Measurements from ENCODE around the gene FRMPD4. TPM values are rescaled to one million over a fixed set of nuclear protein-coding genes. Genes with fewer than 3 reads are reported as not detected.

FRMPD4 gene
- total RNA-seq, 3 donors from 2014 or later (not counting 1 experiment from before 2014, with no cell fraction given), result not detected

DNA sequence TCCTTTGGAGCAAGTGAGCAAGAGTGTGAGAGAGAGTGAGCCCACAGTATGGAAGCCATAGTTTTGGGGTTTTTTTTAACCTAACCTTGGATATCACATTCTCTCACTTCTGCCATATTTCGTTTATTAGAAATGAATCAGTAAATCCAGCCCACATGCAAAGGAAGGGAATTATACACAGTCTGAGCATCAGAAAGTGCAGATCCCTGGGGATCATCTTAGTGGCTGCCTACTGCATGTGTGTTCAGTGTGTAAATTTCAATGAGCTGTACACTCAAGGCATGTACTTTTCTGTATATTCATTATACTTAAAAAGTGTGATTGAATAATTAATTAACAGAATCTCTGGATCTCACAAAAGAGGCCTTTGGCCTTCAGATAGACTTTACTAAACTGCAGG is 519.2 kb downstream of the FRMPD4 start:
- intact Hi-C loops (cut with micrococcal nuclease), result no loop called here
- H3K27me3 ChIP-seq (ENCODE audit: control insufficient read depth, insufficient read depth, low read length), result no peaks in the 10 kb centered on the region
- Mint-ChIP-seq H3K9me3 (no peaks in the 10 kb centered on the region), H3K27ac (no peak overlapping the region), H3K36me3 (no peaks in the 10 kb centered on the region), H3K27me3 (ENCODE audit: low read depth in 2 of 2) (no peaks in the 10 kb centered on the region), H3K4me1 (no peaks in the 10 kb centered on the region), H3K4me3 (no peak overlapping the region)
- H3K4me3 ChIP-seq (ENCODE audit: low read length), result no peak overlapping the region
- no peak overlapping the region for H3K27ac ChIP-seq (ENCODE audit: low read length)
- ATAC-seq, result no peak
- no peaks in the 10 kb centered on the region for H3K36me3 ChIP-seq (ENCODE audit: control insufficient read depth, insufficient read depth, low read length)
- H3K4me1 ChIP-seq (ENCODE audit: control insufficient read depth, insufficient read depth, low read length), result no peaks in the 10 kb centered on the region
- TF ChIP-seq, protein P1, sequence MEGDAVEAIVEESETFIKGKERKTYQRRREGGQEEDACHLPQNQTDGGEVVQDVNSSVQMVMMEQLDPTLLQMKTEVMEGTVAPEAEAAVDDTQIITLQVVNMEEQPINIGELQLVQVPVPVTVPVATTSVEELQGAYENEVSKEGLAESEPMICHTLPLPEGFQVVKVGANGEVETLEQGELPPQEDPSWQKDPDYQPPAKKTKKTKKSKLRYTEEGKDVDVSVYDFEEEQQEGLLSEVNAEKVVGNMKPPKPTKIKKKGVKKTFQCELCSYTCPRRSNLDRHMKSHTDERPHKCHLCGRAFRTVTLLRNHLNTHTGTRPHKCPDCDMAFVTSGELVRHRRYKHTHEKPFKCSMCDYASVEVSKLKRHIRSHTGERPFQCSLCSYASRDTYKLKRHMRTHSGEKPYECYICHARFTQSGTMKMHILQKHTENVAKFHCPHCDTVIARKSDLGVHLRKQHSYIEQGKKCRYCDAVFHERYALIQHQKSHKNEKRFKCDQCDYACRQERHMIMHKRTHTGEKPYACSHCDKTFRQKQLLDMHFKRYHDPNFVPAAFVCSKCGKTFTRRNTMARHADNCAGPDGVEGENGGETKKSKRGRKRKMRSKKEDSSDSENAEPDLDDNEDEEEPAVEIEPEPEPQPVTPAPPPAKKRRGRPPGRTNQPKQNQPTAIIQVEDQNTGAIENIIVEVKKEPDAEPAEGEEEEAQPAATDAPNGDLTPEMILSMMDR (IDR thresholded peaks at IDR 0.05), result no peak
- DNase-seq, result no peak
- no peaks in the 10 kb centered on the region for H3K9me3 ChIP-seq (ENCODE audit: control insufficient read depth, insufficient read depth, low read length)
- no CpG with 5 or more reads among the region's 1 CpG for WGBS (ENCODE audit: insufficient coverage)

DNA sequence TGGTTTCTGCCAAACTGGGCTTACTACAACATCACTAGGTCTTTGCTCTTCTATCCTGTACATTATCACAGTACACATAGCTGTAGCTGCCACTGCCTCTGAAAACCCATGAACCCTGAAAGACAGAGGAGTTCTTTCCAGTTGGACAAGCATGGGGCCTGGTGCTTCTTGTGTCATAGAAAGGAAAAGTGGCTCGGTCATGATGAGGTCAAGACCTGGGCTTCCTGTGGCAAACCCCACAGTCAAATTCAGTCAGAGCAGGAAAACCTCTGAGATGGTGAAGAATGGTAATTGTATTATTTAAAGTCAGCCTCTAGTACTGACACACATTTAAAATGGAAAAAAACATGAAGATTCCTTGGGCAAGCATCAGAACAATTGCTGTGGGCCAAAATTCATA is 519.6 kb downstream of the FRMPD4 start:
- intact Hi-C loops (cut with micrococcal nuclease), result no loop called here
- Mint-ChIP-seq H3K4me3 (no peak overlapping the region), H3K4me1 (no peaks in the 10 kb centered on the region), H3K27me3 (ENCODE audit: low read depth in 2 of 2) (no peaks in the 10 kb centered on the region), H3K9me3 (no peaks in the 10 kb centered on the region), H3K36me3 (no peaks in the 10 kb centered on the region), H3K27ac (no peak overlapping the region)
- H3K4me3 ChIP-seq (ENCODE audit: low read length), result no peak overlapping the region
- DNase-seq, result no peak
- TF ChIP-seq, protein P1 (IDR thresholded peaks at IDR 0.05), result no peak
- H3K9me3 ChIP-seq (ENCODE audit: control insufficient read depth, insufficient read depth, low read length), result no peaks in the 10 kb centered on the region
- ATAC-seq, result no peak
- 0% methylated on average over 1 of the region's 1 CpG for WGBS (ENCODE audit: insufficient coverage)
- H3K27me3 ChIP-seq (ENCODE audit: control insufficient read depth, insufficient read depth, low read length), result no peaks in the 10 kb centered on the region
- no peak overlapping the region for H3K27ac ChIP-seq (ENCODE audit: low read length)
- H3K36me3 ChIP-seq (ENCODE audit: control insufficient read depth, insufficient read depth, low read length), result no peaks in the 10 kb centered on the region
- H3K4me1 ChIP-seq (ENCODE audit: control insufficient read depth, insufficient read depth, low read length), result no peaks in the 10 kb centered on the region

DNA sequence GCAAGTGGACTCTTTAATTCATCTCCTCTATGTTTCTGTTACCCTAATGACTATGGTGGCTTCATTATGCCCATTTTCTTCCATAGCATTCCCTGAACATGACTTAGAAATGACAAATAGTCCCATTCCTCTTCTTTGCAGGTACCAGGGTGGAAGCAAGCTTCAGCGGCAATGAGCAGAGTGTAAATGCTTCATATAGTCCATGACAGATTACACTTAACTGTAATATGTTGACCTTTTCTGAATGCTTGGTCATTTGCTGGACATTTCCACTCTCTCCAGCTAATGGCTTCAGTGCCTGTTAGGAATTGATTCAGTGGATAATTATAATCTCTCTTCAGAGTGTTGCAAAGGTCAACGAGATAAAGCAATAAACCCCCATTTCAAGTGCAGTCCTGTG is 523.2 kb downstream of the FRMPD4 start:
- H3K4me1 Mint-ChIP-seq, result no peaks in the 10 kb centered on the region
- no peaks in the 10 kb centered on the region for H3K36me3 Mint-ChIP-seq
- no peak overlapping the region for H3K4me3 Mint-ChIP-seq
- H3K27ac Mint-ChIP-seq, result no peak overlapping the region
- H3K36me3 ChIP-seq (ENCODE audit: control insufficient read depth, insufficient read depth, low read length), result no peaks in the 10 kb centered on the region
- no peaks in the 10 kb centered on the region for H3K9me3 ChIP-seq (ENCODE audit: control insufficient read depth, insufficient read depth, low read length)
- DNase-seq, result no peak
- H3K4me1 ChIP-seq (ENCODE audit: control insufficient read depth, insufficient read depth, low read length), result no peaks in the 10 kb centered on the region
- no peaks in the 10 kb centered on the region for H3K27me3 Mint-ChIP-seq (ENCODE audit: low read depth in 2 of 2)
- ATAC-seq, result no peak
- no peak overlapping the region for H3K4me3 ChIP-seq (ENCODE audit: low read length)
- H3K27me3 ChIP-seq (ENCODE audit: control insufficient read depth, insufficient read depth, low read length), result no peaks in the 10 kb centered on the region
- peaks cover 0 to 3% of the 10 kb centered on the region in 2 donors for H3K9me3 Mint-ChIP-seq
- H3K27ac ChIP-seq (ENCODE audit: low read length), result no peak overlapping the region
- TF ChIP-seq, protein P1 (IDR thresholded peaks at IDR 0.05), result no peak
- WGBS (ENCODE audit: insufficient coverage), result 80% methylated on average over 1 of the region's 2 CpGs
- intact Hi-C loops (cut with micrococcal nuclease), result no loop called here

DNA sequence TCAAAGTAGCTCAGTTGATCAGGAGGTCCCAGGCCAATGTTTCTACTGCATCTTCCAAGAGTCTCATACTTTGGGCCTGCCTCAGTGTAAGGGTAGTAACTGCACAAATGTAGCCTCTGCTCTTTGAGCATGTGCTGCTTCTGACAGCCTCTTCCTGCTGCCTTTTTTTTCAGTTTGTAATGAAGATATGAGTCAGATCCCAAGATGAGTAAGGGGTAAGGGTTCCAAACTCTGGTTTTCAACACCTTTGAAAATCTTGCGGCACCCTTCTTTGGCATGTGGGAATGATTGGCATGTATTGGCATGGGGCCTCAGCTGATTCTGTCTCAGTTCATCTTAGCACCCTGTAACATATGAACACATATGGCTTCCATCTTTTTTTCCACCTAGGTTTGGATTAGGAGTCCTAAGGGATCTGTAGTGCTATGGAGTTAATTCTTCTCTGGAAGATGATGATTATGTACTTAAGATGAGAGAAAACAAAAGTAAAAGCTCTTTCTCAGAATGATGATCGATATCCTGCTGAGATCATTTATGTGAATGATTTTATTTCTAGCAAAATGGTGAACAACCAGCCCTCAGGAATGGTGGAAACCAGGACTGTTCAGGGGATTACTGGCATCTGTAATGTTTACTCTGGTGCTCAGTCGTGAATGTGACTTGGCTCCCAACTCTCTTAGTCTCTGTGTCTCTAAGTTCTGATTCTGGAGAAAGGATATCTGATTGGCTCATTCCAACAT is 534.3 kb downstream of the FRMPD4 start:
- WGBS (ENCODE audit: insufficient coverage), result 88% methylated on average over 3 of the region's 3 CpGs
- no peak overlapping the region for H3K4me3 ChIP-seq (ENCODE audit: low read length)
- no peaks in the 10 kb centered on the region for H3K36me3 ChIP-seq (ENCODE audit: control insufficient read depth, insufficient read depth, low read length)
- intact Hi-C loops (cut with micrococcal nuclease), result no loop called here
- H3K9me3 Mint-ChIP-seq, result peaks cover 0 to 2% of the 10 kb centered on the region in 2 donors
- no peaks in the 10 kb centered on the region for H3K36me3 Mint-ChIP-seq
- DNase-seq (no peak), ATAC-seq (no peak)
- H3K4me1 Mint-ChIP-seq, result no peaks in the 10 kb centered on the region
- no peaks in the 10 kb centered on the region for H3K27me3 ChIP-seq (ENCODE audit: control insufficient read depth, insufficient read depth, low read length)
- H3K4me3 Mint-ChIP-seq, result no peak overlapping the region
- no peaks in the 10 kb centered on the region for H3K9me3 ChIP-seq (ENCODE audit: control insufficient read depth, insufficient read depth, low read length)
- H3K27ac Mint-ChIP-seq, result no peak overlapping the region
- TF ChIP-seq, protein P1 (IDR thresholded peaks at IDR 0.05), result no peak
- no peaks in the 10 kb centered on the region for H3K4me1 ChIP-seq (ENCODE audit: control insufficient read depth, insufficient read depth, low read length)
- H3K27me3 Mint-ChIP-seq (ENCODE audit: low read depth in 2 of 2), result peaks cover 0 to 16% of the 10 kb centered on the region in 2 donors
- no peak overlapping the region for H3K27ac ChIP-seq (ENCODE audit: low read length)
